H4 (cell line): ENCODE measurements around the gene CORO2B. TPM values are rescaled to one million over a fixed set of nuclear protein-coding genes. Genes with fewer than 3 reads are reported as not detected.

Source experiments
- DNase-seq: peaks from one replicate; pipeline ENCODE4 v3.0.0-alpha.2; 2015; ENCODE audit warnings: low spot score
- total RNA-seq: library from RNA; depleted of rRNA; stranded (reverse); fragments of >200 nt; shearing (Covaris generic); gene quantifications from 2 replicates; pipeline ENCODE4 v1.2.3, GENCODE V29; 2014

CORO2B gene
- total RNA-seq, 1 experiment from 2014 or later = 0.64 TPM

- DNase-seq = no peak
Measured at GRCh38 chr15:68608844-68609232, 30.0 kb downstream of the CORO2B start.

- DNase-seq = no peak
Measured at GRCh38 chr15:68609629-68610028, 30.8 kb downstream of the CORO2B start.

- no peak for DNase-seq
Measured at GRCh38 chr15:68610825-68611224, 32.0 kb downstream of the CORO2B start.

GRCh38 chr15:68612503-68612902 is 33.7 kb downstream of the CORO2B start:
- DNase-seq = no peak

GRCh38 chr15:68612979-68613740 is 34.4 kb downstream of the CORO2B start:
- no peak for DNase-seq

GRCh38 chr15:68614286-68615035 is 35.7 kb downstream of the CORO2B start:
- DNase-seq = no peak

GRCh38 chr15:68615301-68615700 is 36.5 kb downstream of the CORO2B start:
- no peak for DNase-seq

GRCh38 chr15:68615811-68616210 is 37.0 kb downstream of the CORO2B start:
- DNase-seq = no peak

- no peak for DNase-seq
Measured at GRCh38 chr15:68616397-68616796, 37.6 kb downstream of the CORO2B start.

- DNase-seq = no peak
Measured at GRCh38 chr15:68617001-68617400, 38.2 kb downstream of the CORO2B start.

GRCh38 chr15:68617777-68618176 is 39.0 kb downstream of the CORO2B start:
- DNase-seq = no peak

- DNase-seq = no peak
Measured at GRCh38 chr15:68618394-68618793, 39.6 kb downstream of the CORO2B start.

- no peak for DNase-seq
Measured at GRCh38 chr15:68618908-68619698, 40.3 kb downstream of the CORO2B start.

GRCh38 chr15:68620721-68621527 is 42.1 kb downstream of the CORO2B start:
- peak; percentile 92 for DNase-seq

- no peak for DNase-seq
Measured at GRCh38 chr15:68621535-68621934, 42.7 kb downstream of the CORO2B start.

- DNase-seq = peak; percentile 40
Measured at GRCh38 chr15:68623301-68623892, 44.6 kb downstream of the CORO2B start.

- DNase-seq = no peak
Measured at GRCh38 chr15:68625853-68626252, 47.1 kb downstream of the CORO2B start.

- DNase-seq = no peak
Measured at GRCh38 chr15:68626283-68626682, 47.5 kb downstream of the CORO2B start.

GRCh38 chr15:68626739-68627138 is 47.9 kb downstream of the CORO2B start:
- DNase-seq = no peak

- DNase-seq = no peak
Measured at GRCh38 chr15:68627476-68627875, 48.7 kb downstream of the CORO2B start.

GRCh38 chr15:68627995-68628394 is 49.2 kb downstream of the CORO2B start:
- no peak for DNase-seq
